Left ventricle myocardium inferior (tissue), 1 donor: ENCODE measurements around the gene ERICH3. TPM values are rescaled to one million over a fixed set of nuclear protein-coding genes. Genes with fewer than 3 reads are reported as not detected.

Experiments used
- DNase-seq: peaks from one replicate; pipeline ENCODE4 v3.0.0-alpha.2; 2020
- H3K27ac ChIP-seq: fragments of 200-600 bp; replicated peaks from 2 replicates; pipeline ENCODE4 v1.8.0; 2021
- H3K27me3 ChIP-seq: fragments of 200-600 bp; 2 replicates; pipeline ENCODE4 v1.8.0; 2021; ENCODE audit warnings: low read depth
- H3K36me3 ChIP-seq: fragments of 200-600 bp; 2 replicates; pipeline ENCODE4 v1.8.0; 2021
- H3K4me1 ChIP-seq: fragments of 200-600 bp; 2 replicates; pipeline ENCODE4 v1.8.0; 2021
- H3K4me3 ChIP-seq: fragments of 200-600 bp; 2 replicates; pipeline ENCODE4 v1.8.0; 2021; ENCODE audit warnings: mild to moderate bottlenecking, moderate library complexity
- H3K9me3 ChIP-seq: fragments of 200-600 bp; replicated peaks from 2 replicates; pipeline ENCODE4 v1.8.0; 2021
- CTCF ChIP-seq: fragments of 200-600 bp; IDR thresholded peaks from 2 replicates; pipeline ENCODE4 v1.8.0; 2021; ENCODE audit warnings: antibody characterized with exemption, mild to moderate bottlenecking, borderline replicate concordance
- intact Hi-C: fragments of 100-400 bp; cut with micrococcal nuclease; formaldehyde crosslinking; loops from one replicate; pipeline ENCODE4 v1.11.0; 2022
- total RNA-seq: library from RNA; stranded (reverse); fragmentation: NEBNext Ultra II Directional; extraction: Animal tissue kit (Norgen Biotek cat#: 25700); gene quantifications from one replicate; pipeline ENCODE4 v1.2.1, GENCODE V29; 2021
- donor health status: DM: no; HTN: yes; CAD: no; lungs with severe emphysema.

The ERICH3 gene
- total RNA-seq, 1 donor from 2014 or later: not detected

GRCh38 chr1:74715236-74715502, 41.6 kb upstream of the ERICH3 start:
- peaks cover 78% of the 10 kb centered on the region for H3K36me3 ChIP-seq
- DNase-seq: no peak
- TF ChIP-seq CTCF: no peak
- H3K27ac ChIP-seq: no peak overlapping the region
- no peak overlapping the region for H3K4me3 ChIP-seq
- H3K9me3 ChIP-seq: no peaks in the 10 kb centered on the region
- H3K27me3 ChIP-seq: no peaks in the 10 kb centered on the region
- intact Hi-C loops: no loop called here
- H3K4me1 ChIP-seq: peaks cover 12% of the 10 kb centered on the region

- intact Hi-C loops: no loop called here
- TF ChIP-seq CTCF: no peak
- Histone ChIP-seq H3K27ac (no peak overlapping the region), H3K4me1 (peaks cover 12% of the 10 kb centered on the region), H3K9me3 (no peaks in the 10 kb centered on the region), H3K36me3 (peaks cover 77% of the 10 kb centered on the region), H3K27me3 (no peaks in the 10 kb centered on the region), H3K4me3 (no peak overlapping the region)
- no peak for DNase-seq
These were observed 41.0 kb upstream of the ERICH3 start for GRCh38 chr1:74714429-74715235.

GRCh38 chr1:74713849-74714248, 40.3 kb upstream of the ERICH3 start:
- no peak for DNase-seq
- intact Hi-C loops: no loop called here
- H3K4me1 ChIP-seq: peaks cover 12% of the 10 kb centered on the region
- H3K27ac ChIP-seq: no peak overlapping the region
- no peak for TF ChIP-seq CTCF
- H3K27me3 ChIP-seq: no peaks in the 10 kb centered on the region
- H3K36me3 ChIP-seq: peaks cover 77% of the 10 kb centered on the region
- H3K4me3 ChIP-seq: no peak overlapping the region
- H3K9me3 ChIP-seq: no peaks in the 10 kb centered on the region

GRCh38 chr1:74712881-74713280, 39.3 kb upstream of the ERICH3 start:
- TF ChIP-seq CTCF: no peak
- Histone ChIP-seq H3K9me3 (no peaks in the 10 kb centered on the region), H3K36me3 (peaks cover 77% of the 10 kb centered on the region), H3K27me3 (no peaks in the 10 kb centered on the region), H3K4me3 (no peak overlapping the region), H3K27ac (no peak overlapping the region), H3K4me1 (peaks cover 12% of the 10 kb centered on the region)
- no peak for DNase-seq
- intact Hi-C loops: no loop called here

GRCh38 chr1:74703386-74704182, 30.0 kb upstream of the ERICH3 start:
- H3K36me3 ChIP-seq: peaks cover 61% of the 10 kb centered on the region

More at GRCh38 chr1:74703386-74704182, 30.0 kb upstream of the ERICH3 start:
- Histone ChIP-seq H3K27me3 (no peaks in the 10 kb centered on the region), H3K9me3 (no peaks in the 10 kb centered on the region), H3K27ac (no peak overlapping the region), H3K4me3 (no peak overlapping the region), H3K4me1 (no peaks in the 10 kb centered on the region)
- TF ChIP-seq CTCF: no peak
- intact Hi-C loops: no loop called here
- no peak for DNase-seq
